WERI-Rb-1 (cell line): ENCODE measurements around the gene TCP11.
"Not testable (repeated sequence)": the region's sequence is repeated elsewhere in the genome, so short reads cannot be mapped to it uniquely, and the experiment has no call there.

Experiments
- DNase-seq: peaks from one replicate; pipeline ENCODE4 v3.0.0-alpha.2; 2020
- H3K27ac ChIP-seq: fragments of 250-450 bp; sonication (Bioruptor Pico); 2 replicates; pipeline ENCODE4 v1.5.1; 2020; ENCODE audit warnings: mild to moderate bottlenecking, moderate library complexity
- H3K27me3 ChIP-seq: fragments of 250-450 bp; sonication (Bioruptor Pico); 2 replicates; pipeline ENCODE4 v1.5.1; 2021; ENCODE audit warnings: mild to moderate bottlenecking, low read depth, moderate library complexity; ENCODE audit not compliant: insufficient read depth, severe bottlenecking
- H3K36me3 ChIP-seq: fragments of 250-450 bp; sonication (Bioruptor Pico); 2 replicates; pipeline ENCODE4 v1.5.1; 2020; ENCODE audit warnings: mild to moderate bottlenecking, moderate library complexity
- H3K4me3 ChIP-seq: 2 replicates; pipeline ENCODE4 v1.5.1; 2011; ENCODE audit warnings: low read depth, mild to moderate bottlenecking, control low read depth, low read length
- H3K9me3 ChIP-seq: fragments of 250-450 bp; sonication (Bioruptor Pico); 2 replicates; pipeline ENCODE4 v1.5.1; 2021; ENCODE audit warnings: mild to moderate bottlenecking, moderate library complexity; ENCODE audit not compliant: severe bottlenecking
- CTCF ChIP-seq: IDR thresholded peaks from 2 replicates; pipeline ENCODE4 v1.5.1; 2011; ENCODE audit warnings: low read depth, mild to moderate bottlenecking, control low read depth, inconsistent platforms, low read length

TCP11 gene

GRCh38 chr6:35128496-35128895, 12.6 kb downstream of the TCP11 start:
- no peak for TF ChIP-seq CTCF
- Histone ChIP-seq H3K27ac (no peak overlapping the region), H3K9me3 (peaks cover 3% of the 10 kb centered on the region), H3K4me3 (no peak overlapping the region), H3K27me3 (no peaks in the 10 kb centered on the region), H3K36me3 (no peaks in the 10 kb centered on the region)
- no peak for DNase-seq

GRCh38 chr6:35128042-35128441, 13.1 kb downstream of the TCP11 start:
- TF ChIP-seq CTCF, result no peak
- Histone ChIP-seq H3K36me3 (no peaks in the 10 kb centered on the region), H3K9me3 (peaks cover 6% of the 10 kb centered on the region), H3K4me3 (no peak overlapping the region), H3K27me3 (no peaks in the 10 kb centered on the region), H3K27ac (no peak overlapping the region)
- DNase-seq, result no peak

- H3K36me3 ChIP-seq, result no peaks in the 10 kb centered on the region
- DNase-seq, result no peak
- no peak for TF ChIP-seq CTCF
- peaks cover 7% of the 10 kb centered on the region for H3K9me3 ChIP-seq
- no peak overlapping the region for H3K27ac ChIP-seq
- no peaks in the 10 kb centered on the region for H3K27me3 ChIP-seq
- no peak overlapping the region for H3K4me3 ChIP-seq
Observed at GRCh38 chr6:35124356-35124755, 16.8 kb downstream of the TCP11 start.

- H3K36me3 ChIP-seq, result no peaks in the 10 kb centered on the region
- no peak overlapping the region for H3K4me3 ChIP-seq
- no peak overlapping the region for H3K27ac ChIP-seq
- DNase-seq, result no peak
- TF ChIP-seq CTCF, result no peak
- H3K9me3 ChIP-seq, result peaks cover 7% of the 10 kb centered on the region
- H3K27me3 ChIP-seq, result no peaks in the 10 kb centered on the region
Observed at GRCh38 chr6:35120746-35121145, 20.4 kb downstream of the TCP11 start.

- no peak for TF ChIP-seq CTCF
- H3K9me3 ChIP-seq, result peaks cover 3% of the 10 kb centered on the region
- H3K27me3 ChIP-seq, result no peaks in the 10 kb centered on the region
- no peak overlapping the region for H3K4me3 ChIP-seq
- H3K27ac ChIP-seq, result no peak overlapping the region
- no peaks in the 10 kb centered on the region for H3K36me3 ChIP-seq
- DNase-seq, result no peak
Observed at GRCh38 chr6:35108309-35108885, 32.7 kb downstream of the TCP11 start.

GRCh38 chr6:35107761-35108160, 33.4 kb downstream of the TCP11 start:
- H3K36me3 ChIP-seq, H3K27me3 ChIP-seq, H3K27ac ChIP-seq, H3K4me3 ChIP-seq, H3K9me3 ChIP-seq, DNase-seq: not testable (repeated sequence)

- H3K4me3 ChIP-seq, H3K27me3 ChIP-seq, H3K27ac ChIP-seq, DNase-seq, H3K36me3 ChIP-seq, H3K9me3 ChIP-seq: not testable (repeated sequence)
Observed at GRCh38 chr6:35107208-35107607, 33.9 kb downstream of the TCP11 start.

- DNase-seq, H3K27ac ChIP-seq, H3K9me3 ChIP-seq, H3K36me3 ChIP-seq, H3K4me3 ChIP-seq, H3K27me3 ChIP-seq: not testable (repeated sequence)
Observed at GRCh38 chr6:35106061-35106460, 35.1 kb downstream of the TCP11 start.
